ENCODE measurements around the gene NKD1.

NKD1 gene

DNA sequence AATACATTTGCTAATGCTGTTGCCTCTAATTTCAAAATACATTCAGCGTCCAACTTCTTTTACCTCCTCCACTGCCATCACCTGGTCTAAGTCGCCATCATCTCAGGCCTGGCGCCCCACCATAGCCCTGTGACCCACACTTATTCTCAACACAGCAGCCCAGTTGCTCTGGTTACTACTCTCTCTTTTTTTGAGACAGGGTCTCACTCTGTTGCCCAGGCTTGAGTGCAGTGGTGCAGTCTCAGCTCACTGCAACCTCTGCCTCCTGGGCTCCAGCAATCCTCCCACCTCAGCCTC, 7.5 kb upstream of the NKD1 start:
- no peak overlapping the region for H3K4me3 ChIP-seq (ENCODE audit: low read depth, low read length)
- TF ChIP-seq, protein P1, sequence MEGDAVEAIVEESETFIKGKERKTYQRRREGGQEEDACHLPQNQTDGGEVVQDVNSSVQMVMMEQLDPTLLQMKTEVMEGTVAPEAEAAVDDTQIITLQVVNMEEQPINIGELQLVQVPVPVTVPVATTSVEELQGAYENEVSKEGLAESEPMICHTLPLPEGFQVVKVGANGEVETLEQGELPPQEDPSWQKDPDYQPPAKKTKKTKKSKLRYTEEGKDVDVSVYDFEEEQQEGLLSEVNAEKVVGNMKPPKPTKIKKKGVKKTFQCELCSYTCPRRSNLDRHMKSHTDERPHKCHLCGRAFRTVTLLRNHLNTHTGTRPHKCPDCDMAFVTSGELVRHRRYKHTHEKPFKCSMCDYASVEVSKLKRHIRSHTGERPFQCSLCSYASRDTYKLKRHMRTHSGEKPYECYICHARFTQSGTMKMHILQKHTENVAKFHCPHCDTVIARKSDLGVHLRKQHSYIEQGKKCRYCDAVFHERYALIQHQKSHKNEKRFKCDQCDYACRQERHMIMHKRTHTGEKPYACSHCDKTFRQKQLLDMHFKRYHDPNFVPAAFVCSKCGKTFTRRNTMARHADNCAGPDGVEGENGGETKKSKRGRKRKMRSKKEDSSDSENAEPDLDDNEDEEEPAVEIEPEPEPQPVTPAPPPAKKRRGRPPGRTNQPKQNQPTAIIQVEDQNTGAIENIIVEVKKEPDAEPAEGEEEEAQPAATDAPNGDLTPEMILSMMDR (IDR thresholded peaks at IDR 0.05; ENCODE audit: low read depth, low read length): no peak
- in situ Hi-C loops (cut with HindIII; ENCODE audit: low sequenced_read_pairs): no loop called here
- DNase-seq (ENCODE audit: low read depth, low spot score): no peak

DNA sequence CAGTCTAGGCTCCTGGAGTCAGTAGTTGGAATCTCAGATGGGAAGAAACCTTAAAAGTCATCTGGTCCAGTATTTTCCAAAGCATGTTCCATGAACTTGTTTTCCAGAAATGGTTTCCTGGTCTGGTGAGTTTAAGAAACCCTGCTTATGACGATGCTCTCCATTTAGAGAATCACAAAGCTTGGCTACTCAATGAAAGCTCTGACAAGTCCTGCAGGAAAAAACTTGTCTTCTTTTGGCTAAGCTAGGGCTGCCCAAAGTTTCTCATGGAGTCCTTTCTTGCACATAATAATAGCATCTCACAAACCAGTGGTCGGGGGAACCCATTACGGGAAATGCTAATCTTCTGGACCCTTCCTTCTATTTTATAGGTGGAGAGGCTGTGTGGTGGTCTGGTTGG, 5.5 kb upstream of the NKD1 start:
- TF ChIP-seq, protein P1 (IDR thresholded peaks at IDR 0.05; ENCODE audit: low read depth, low read length): no peak
- H3K4me3 ChIP-seq (ENCODE audit: low read depth, low read length): no peak overlapping the region
- DNase-seq (ENCODE audit: low read depth, low spot score): no peak
- in situ Hi-C loops (cut with HindIII; ENCODE audit: low sequenced_read_pairs): no loop called here

DNA sequence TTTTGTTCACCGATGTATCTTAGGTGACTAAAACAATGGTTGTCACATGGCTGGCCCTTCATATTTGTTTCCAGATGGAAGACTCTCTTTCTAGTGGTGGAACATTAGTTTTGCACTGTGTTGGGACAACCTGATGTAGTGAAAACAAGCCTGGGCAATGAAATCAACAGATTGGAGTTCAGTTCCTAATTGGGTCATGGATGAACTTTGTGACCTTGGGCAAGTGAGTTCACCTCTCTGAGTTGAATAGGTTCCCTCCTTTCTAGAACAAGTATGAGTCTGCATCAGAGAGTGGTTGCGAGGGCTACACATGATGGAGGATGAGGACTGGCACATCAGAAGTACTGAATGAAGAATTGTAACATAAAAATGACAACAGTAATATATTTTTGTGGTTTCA, 2.1 kb upstream of the NKD1 start:
- H3K4me3 ChIP-seq (ENCODE audit: low read depth, low read length): no peak overlapping the region
- in situ Hi-C loops (cut with HindIII; ENCODE audit: low sequenced_read_pairs): no loop called here
- TF ChIP-seq, protein P1 (IDR thresholded peaks at IDR 0.05; ENCODE audit: low read depth, low read length): no peak
- DNase-seq (ENCODE audit: low read depth, low spot score): no peak

DNA sequence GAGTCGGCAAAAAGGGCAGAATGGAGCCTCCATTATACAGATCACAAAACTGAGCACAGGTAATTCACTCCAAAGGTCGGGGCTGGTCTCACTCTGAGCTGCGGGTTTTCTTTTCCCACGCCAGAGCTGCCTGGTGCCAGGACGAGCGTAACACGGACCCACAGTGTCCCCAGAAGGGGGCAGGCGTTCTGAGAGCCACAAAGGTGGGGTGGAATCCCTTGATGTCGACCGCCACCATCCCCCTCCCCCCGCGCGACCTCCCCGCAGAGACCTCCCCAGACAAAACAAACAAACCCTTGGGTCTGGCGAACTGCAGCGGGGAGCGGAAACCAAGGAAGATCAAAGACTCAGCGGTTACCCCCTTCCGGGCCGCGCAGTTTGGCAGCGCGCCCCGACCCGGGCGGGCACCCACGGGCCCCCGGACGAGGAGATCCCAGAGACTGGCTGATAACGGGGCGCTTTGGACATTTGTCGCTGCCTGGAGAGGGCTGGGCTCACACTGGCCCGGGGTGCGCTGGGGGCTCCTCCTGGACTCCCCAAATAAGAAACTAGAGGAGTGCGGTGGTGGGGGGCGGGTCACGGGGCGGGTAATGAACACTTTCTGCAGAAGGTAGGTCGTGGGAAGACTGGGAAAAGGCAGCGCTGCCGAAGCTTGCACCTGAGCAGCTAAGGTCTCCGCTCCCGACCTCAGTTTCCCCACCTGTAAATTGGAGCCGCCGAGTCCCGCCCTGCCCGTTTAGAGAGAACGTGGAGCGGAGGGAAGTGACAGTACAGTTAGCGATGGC, 664 bp upstream of the NKD1 start:
- DNase-seq (ENCODE audit: low read depth, low spot score): peak; percentile 22
- in situ Hi-C loops (cut with HindIII; ENCODE audit: low sequenced_read_pairs): no loop called here

DNA sequence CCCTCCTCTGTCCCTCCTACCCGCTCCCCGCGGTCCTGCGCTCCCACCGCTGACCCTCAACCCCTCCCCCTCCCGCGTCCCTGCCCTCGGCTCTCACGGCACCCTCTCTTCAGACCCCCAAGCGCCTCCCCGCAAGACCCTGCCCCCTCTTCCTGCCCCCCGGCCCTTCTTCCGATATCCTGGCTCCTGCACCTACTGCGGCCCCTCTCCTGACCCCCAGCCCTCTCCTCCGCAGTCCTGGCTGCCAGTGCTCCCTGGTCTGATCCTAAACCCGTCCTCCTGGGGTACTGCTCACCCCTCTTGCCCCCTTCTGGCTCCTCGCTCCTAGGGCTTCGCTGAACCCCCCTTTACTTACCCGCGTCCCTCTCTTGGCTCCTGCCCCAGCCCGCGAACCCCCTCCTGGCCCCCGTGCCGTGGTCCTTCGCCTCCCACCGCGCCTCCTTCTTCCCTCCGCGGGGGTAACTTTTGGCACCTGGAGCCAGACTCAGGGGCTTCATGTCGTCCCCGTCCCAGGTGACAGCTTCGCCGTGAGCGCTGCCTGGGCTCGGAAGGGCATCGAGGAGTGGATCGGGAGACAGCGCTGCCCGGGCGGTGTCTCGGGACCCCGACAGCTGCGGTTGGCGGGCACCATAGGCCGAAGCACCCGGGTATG, 839 bp downstream of the NKD1 start:
- no peak for DNase-seq (ENCODE audit: low read depth, low spot score)
- TF ChIP-seq, protein P1 (IDR thresholded peaks at IDR 0.05; ENCODE audit: low read depth, low read length): no peak
- in situ Hi-C loops (cut with HindIII; ENCODE audit: low sequenced_read_pairs): no loop called here
- H3K4me3 ChIP-seq (ENCODE audit: low read depth, low read length): peak overlapping the region; percentile 21

More for the DNA sequence above, 664 bp upstream of the NKD1 start:
- TF ChIP-seq, protein P1 (IDR thresholded peaks at IDR 0.05; ENCODE audit: low read depth, low read length): peak; percentile 20
- peak overlapping the region; percentile 53 for H3K4me3 ChIP-seq (ENCODE audit: low read depth, low read length)

DNA sequence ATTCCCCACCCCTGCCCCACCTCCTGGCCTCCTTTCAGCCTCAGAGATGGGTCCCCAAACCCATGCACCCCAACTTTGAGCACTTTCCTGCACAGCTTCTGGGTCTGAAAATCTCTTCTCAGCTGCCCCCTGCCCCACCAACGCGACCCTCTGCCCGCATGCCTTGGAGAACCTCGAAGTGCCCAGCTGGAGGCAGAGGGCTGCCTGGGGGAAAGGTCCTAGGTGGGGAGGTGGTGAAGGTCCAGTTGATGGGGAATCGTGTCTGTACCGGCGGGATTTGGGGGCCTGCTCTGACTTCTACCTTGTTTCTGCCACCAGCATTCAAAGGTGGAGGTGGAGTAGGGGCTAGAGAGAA, 1.3 kb downstream of the NKD1 start:
- DNase-seq (ENCODE audit: low read depth, low spot score): no peak
- no peak overlapping the region for H3K4me3 ChIP-seq (ENCODE audit: low read depth, low read length)
- in situ Hi-C loops (cut with HindIII; ENCODE audit: low sequenced_read_pairs): no loop called here
- TF ChIP-seq, protein P1 (IDR thresholded peaks at IDR 0.05; ENCODE audit: low read depth, low read length): no peak

All from astrocyte of the spinal cord (primary cell).